GM23248 (cell line): ENCODE data around the gene PSMC3. TPM values are rescaled to one million over a fixed set of nuclear protein-coding genes. Genes with fewer than 3 reads are reported as not detected.

Experiments used
- DNase-seq: peaks from one replicate; pipeline ENCODE4 v3.0.0-alpha.2; 2015
- H2AFZ ChIP-seq: fragments of 200-600 bp; sonication (generic); 2 replicates; pipeline ENCODE4 v1.6.1; 2016; ENCODE audit warnings: antibody characterized with exemption
- H3F3A ChIP-seq: fragments of 200-600 bp; sonication (generic); 2 replicates; pipeline ENCODE4 v1.6.1; 2016; ENCODE audit warnings: mild to moderate bottlenecking, antibody characterized with exemption, mixed run types; ENCODE audit not compliant: insufficient read depth
- H3K27ac ChIP-seq: fragments of 200-600 bp; sonication (generic); 2 replicates; pipeline ENCODE4 v1.5.1; 2016; ENCODE audit warnings: mild to moderate bottlenecking
- H3K27me3 ChIP-seq: fragments of 200-600 bp; sonication (generic); replicated peaks from 2 replicates; pipeline ENCODE4 v1.6.1; 2016; ENCODE audit warnings: mild to moderate bottlenecking; ENCODE audit not compliant: insufficient read depth
- H3K36me3 ChIP-seq: fragments of 200-600 bp; sonication (generic); 2 replicates; pipeline ENCODE4 v1.6.1; 2016; ENCODE audit warnings: low read depth, mild to moderate bottlenecking
- H3K4me1 ChIP-seq: fragments of 200-600 bp; sonication (generic); 2 replicates; pipeline ENCODE4 v1.6.1; 2016; ENCODE audit warnings: mild to moderate bottlenecking; ENCODE audit not compliant: insufficient read depth
- H3K4me2 ChIP-seq: fragments of 200-600 bp; sonication (generic); one replicate; pipeline ENCODE4 v1.6.1; 2016; ENCODE audit warnings: mild to moderate bottlenecking; ENCODE audit not compliant: unreplicated experiment
- H3K4me3 ChIP-seq: fragments of 200-600 bp; sonication (generic); 2 replicates; pipeline ENCODE4 v1.5.1; 2016; ENCODE audit warnings: mild to moderate bottlenecking
- H3K79me2 ChIP-seq: fragments of 200-600 bp; sonication (generic); 2 replicates; pipeline ENCODE4 v1.6.1; 2016; ENCODE audit warnings: mild to moderate bottlenecking; ENCODE audit not compliant: insufficient read depth
- H3K9ac ChIP-seq: fragments of 200-600 bp; sonication (generic); 2 replicates; pipeline ENCODE4 v1.6.1; 2016; ENCODE audit warnings: mild to moderate bottlenecking
- H3K9me2 ChIP-seq: fragments of 200-600 bp; sonication (generic); 2 replicates; pipeline ENCODE4 v1.6.1; 2016; ENCODE audit warnings: mixed run types, mild to moderate bottlenecking, moderate library complexity; ENCODE audit not compliant: insufficient read depth
- H3K9me3 ChIP-seq: fragments of 200-600 bp; sonication (generic); one replicate; pipeline ENCODE4 v1.6.1; 2017; ENCODE audit warnings: low read depth
- H4K20me1 ChIP-seq: fragments of 200-600 bp; sonication (generic); 2 replicates; pipeline ENCODE4 v1.6.0; 2016; ENCODE audit not compliant: insufficient read depth
- EZH2 ChIP-seq: fragments of 200-600 bp; sonication (generic); IDR thresholded peaks from 2 replicates; pipeline ENCODE4 v1.6.1; 2018; ENCODE audit warnings: antibody characterized with exemption, mild to moderate bottlenecking; ENCODE audit not compliant: insufficient read depth, poor library complexity, severe bottlenecking
- EZH2phosphoT487 ChIP-seq: fragments of 200-600 bp; sonication (generic); IDR thresholded peaks from 2 replicates; pipeline ENCODE4 v1.6.1; 2018; ENCODE audit warnings: antibody characterized with exemption, moderate library complexity, mild to moderate bottlenecking, low read depth; ENCODE audit not compliant: insufficient read depth
- WGBS, 2 experiments: methylation state at CpG; one replicate each; pipeline ENCODE4 v1.1.6; 2015 to 2017; ENCODE audit warnings: low lambda C conversion rate in 2 of 2, low coverage in 1 of 2; ENCODE audit errors: missing lambda C conversion rate in 2 of 2; 5-methylcytosine and 5-hydroxymethylcytosine counted together
- in situ Hi-C: fragments of 300-500 bp; cut with MboI; formaldehyde crosslinking; loops from 2 replicates; pipeline ENCODE4 v1.15.0; 2020
- polyA plus RNA-seq: library from polyadenylated mRNA; unstranded; fragments of >200 nt; fragmentation: Nextera tagmentation; extraction: Ambion mirVana; gene quantifications from 2 replicates; pipeline ENCODE4 v1.2.1, GENCODE V29; 2016
- total RNA-seq: library from RNA; depleted of rRNA; stranded (reverse); fragments of >200 nt; shearing (Covaris generic); gene quantifications from 2 replicates; pipeline ENCODE4 v1.2.3, GENCODE V29; 2014

PSMC3 gene
- total and polyA plus RNA-seq, 2 experiments from 2014 or later: 151 to 212 TPM

DNA sequence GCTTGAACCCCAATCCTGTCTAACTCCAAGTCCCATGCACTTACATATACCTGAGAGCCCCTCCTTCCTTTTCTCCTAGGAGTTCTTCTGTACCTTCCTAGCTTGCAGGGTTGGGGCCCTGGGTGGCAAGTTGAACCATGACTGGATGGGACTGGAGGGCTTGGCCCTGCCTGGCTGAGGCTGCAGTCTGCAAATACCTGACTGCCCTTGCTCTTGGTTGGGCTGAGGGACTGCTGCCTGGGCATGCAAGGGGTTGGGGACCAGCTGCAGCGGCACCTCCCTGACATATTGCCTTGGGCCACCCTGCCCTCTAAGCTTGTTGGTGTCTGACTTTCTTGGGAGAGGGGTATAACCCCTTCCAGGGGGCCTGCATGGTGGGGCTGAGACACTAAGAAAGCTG lies 27.7 kb downstream of the PSMC3 start:
- WGBS, 2 experiments: 100% methylated on average over 1 of the region's 1 CpG
- H3K36me3 ChIP-seq: no peaks in the 10 kb centered on the region
- no peak for DNase-seq

DNA sequence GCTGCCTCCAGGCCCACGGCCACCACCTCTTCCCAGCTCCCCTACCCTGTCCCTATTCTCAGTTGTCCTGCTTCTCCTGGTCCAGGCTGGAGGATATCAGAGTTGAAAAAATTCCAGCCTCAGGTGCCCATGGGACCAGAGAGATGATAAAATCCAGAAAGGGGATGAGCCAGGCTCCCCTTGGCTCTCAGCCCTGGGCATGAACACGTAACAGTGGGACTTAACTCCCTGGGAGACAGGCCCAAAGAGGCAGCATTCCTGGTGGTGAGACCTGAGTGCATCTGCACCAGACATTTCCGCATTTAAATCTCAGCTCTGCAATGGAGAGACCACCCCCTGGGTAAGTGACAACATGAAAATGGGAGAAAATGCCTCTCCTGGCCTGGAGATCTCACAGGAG lies 28.2 kb downstream of the PSMC3 start:
- H3K79me2 ChIP-seq: no peaks in the 10 kb centered on the region
- 78% methylated on average over 3 of the region's 3 CpGs for WGBS, 2 experiments
- DNase-seq: no peak

More for the DNA sequence above, 27.7 kb downstream of the PSMC3 start:
- H3F3A ChIP-seq: peaks cover 5% of the 10 kb centered on the region; the same call in 1 of the 2 replicates
- H3K9me2 ChIP-seq: no peaks in the 10 kb centered on the region
- TF ChIP-seq EZH2phosphoT487 (no peak), EZH2 (no peak)
- no peak overlapping the region for H3K4me3 ChIP-seq
- no peak overlapping the region for H2AFZ ChIP-seq
- H3K9ac ChIP-seq: no peak overlapping the region
- no peak overlapping the region for H3K27ac ChIP-seq
- no peaks in the 10 kb centered on the region for H3K27me3 ChIP-seq
- H3K4me1 ChIP-seq: no peaks in the 10 kb centered on the region; the same call in 1 of the 2 replicates
- H3K79me2 ChIP-seq: no peaks in the 10 kb centered on the region
- no peaks in the 10 kb centered on the region for H3K9me3 ChIP-seq
- no peak overlapping the region for H3K4me2 ChIP-seq
- H4K20me1 ChIP-seq: no peaks in the 10 kb centered on the region
- in situ Hi-C loops: no loop called here

DNA sequence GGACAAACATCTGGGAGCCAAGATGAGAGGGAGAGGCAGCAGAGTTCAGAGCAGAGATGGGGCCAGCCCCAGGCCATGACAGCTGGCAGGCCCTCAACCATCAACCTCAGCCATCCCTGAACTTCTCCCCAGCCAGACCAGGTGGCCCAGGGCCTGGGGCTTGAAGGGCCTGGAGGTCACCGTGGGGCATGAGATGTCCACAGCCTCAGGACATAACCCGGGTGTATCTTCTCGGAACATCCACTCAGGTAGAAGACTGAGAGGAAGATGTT lies 30.3 kb downstream of the PSMC3 start:
- DNase-seq: no peak
- Histone ChIP-seq H3K79me2 (no peaks in the 10 kb centered on the region), H3K36me3 (no peaks in the 10 kb centered on the region), H4K20me1 (no peaks in the 10 kb centered on the region), H3K4me2 (no peak overlapping the region), H3F3A (no peaks in the 10 kb centered on the region; the same call in 1 of the 2 replicates), H3K9me2 (no peaks in the 10 kb centered on the region), H3K27me3 (no peaks in the 10 kb centered on the region), H3K9me3 (no peaks in the 10 kb centered on the region), H3K4me3 (no peak overlapping the region), H3K27ac (no peak overlapping the region), H3K9ac (no peak overlapping the region), H3K4me1 (no peaks in the 10 kb centered on the region; the same call in 1 of the 2 replicates), H2AFZ (no peak overlapping the region)
- 84 to 96% methylated on average over 3 of the region's 3 CpGs for WGBS, 2 experiments
- in situ Hi-C loops: no loop called here
- TF ChIP-seq EZH2phosphoT487 (no peak), EZH2 (no peak)

More for the DNA sequence above, 28.2 kb downstream of the PSMC3 start:
- no peak overlapping the region for H3K4me2 ChIP-seq
- no peaks in the 10 kb centered on the region for H4K20me1 ChIP-seq
- no peaks in the 10 kb centered on the region for H3K9me3 ChIP-seq
- TF ChIP-seq EZH2: no peak
- no peak for TF ChIP-seq EZH2phosphoT487
- H3F3A ChIP-seq: peaks cover 5% of the 10 kb centered on the region; the same call in 1 of the 2 replicates
- H3K9ac ChIP-seq: no peak overlapping the region
- in situ Hi-C loops: no loop called here
- no peak overlapping the region for H3K27ac ChIP-seq
- no peaks in the 10 kb centered on the region for H3K9me2 ChIP-seq
- H3K4me1 ChIP-seq: no peaks in the 10 kb centered on the region; the same call in 1 of the 2 replicates
- no peak overlapping the region for H2AFZ ChIP-seq
- H3K4me3 ChIP-seq: no peak overlapping the region
- H3K36me3 ChIP-seq: no peaks in the 10 kb centered on the region
- H3K27me3 ChIP-seq: no peaks in the 10 kb centered on the region

DNA sequence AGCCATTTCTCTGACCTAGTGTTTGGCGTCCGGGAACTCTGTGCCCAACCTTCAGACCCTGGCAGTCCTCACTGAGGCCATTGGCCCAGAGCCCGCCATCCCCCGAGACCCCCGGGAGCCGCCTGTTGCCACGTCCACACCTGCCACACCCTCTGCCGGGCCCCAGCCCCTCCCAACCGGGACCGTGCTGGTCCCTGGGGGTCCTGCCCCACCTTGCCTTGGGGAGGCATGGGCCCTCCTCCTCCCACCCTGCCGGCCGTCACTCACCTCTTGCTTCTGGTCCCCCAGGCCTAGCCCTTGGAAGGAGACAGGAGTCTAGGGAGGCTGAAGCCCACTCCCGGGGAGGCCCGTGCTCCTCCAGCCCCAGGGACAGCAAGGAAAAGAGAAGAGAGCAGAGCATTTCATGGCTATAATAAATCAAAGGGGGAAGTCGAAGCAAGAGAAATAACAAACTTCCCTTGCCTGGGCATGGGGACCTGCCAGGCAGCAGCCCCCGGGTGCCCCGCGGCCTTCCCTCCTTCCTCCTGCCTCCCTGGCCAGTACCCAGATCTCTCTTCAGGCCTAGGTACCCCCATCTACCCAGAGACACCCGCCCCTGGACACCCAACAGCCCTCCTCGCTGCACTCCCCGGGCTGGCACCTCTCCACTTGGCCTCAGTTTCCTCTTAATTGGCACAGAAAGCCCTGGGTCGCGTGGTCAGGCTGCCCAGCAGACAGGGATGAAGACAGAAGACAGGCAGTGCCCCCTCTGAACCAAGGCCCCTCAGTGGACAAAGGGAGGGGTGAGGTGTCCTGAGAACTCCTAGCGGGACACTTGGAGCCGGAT lies 30.8 kb downstream of the PSMC3 start:
- TF ChIP-seq EZH2 (no peak), EZH2phosphoT487 (no peak)
- Histone ChIP-seq H3K9me2 (no peaks in the 10 kb centered on the region), H3K79me2 (no peaks in the 10 kb centered on the region), H3K27me3 (no peaks in the 10 kb centered on the region), H3K9me3 (no peaks in the 10 kb centered on the region), H3K27ac (no peak overlapping the region), H3K9ac (no peak overlapping the region), H4K20me1 (no peaks in the 10 kb centered on the region), H3K36me3 (no peaks in the 10 kb centered on the region), H3K4me2 (no peak overlapping the region), H3K4me1 (no peaks in the 10 kb centered on the region; the same call in 1 of the 2 replicates), H3F3A (no peaks in the 10 kb centered on the region; the same call in 1 of the 2 replicates), H3K4me3 (no peak overlapping the region), H2AFZ (no peak overlapping the region)
- in situ Hi-C loops: no loop called here
- WGBS, 2 experiments: 92% methylated on average over 16 to 25 of the region's 25 CpGs
- no peak for DNase-seq
